Mesenchymal stem cell (in vitro differentiated cells and primary cell): ENCODE results near the gene GATM.

ENCODE experiments used
- DNase-seq: peaks from one replicate; pipeline ENCODE4 v3.0.0-alpha.2; 2013
- H2AFZ ChIP-seq: one replicate; pipeline ENCODE4 v1.6.1; 2013; ENCODE audit warnings: low read depth, mild to moderate bottlenecking, control low read depth, inconsistent platforms, low read length, moderate library complexity
- H2AK5ac ChIP-seq: 2 replicates; pipeline ENCODE4 v1.6.1; 2013; ENCODE audit warnings: low read length, moderate library complexity, mild to moderate bottlenecking, inconsistent platforms; ENCODE audit not compliant: severe bottlenecking
- H2BK120ac ChIP-seq: one replicate; pipeline ENCODE4 v1.6.1; 2013; ENCODE audit warnings: low read depth, mild to moderate bottlenecking, inconsistent platforms, low read length, moderate library complexity
- H2BK12ac ChIP-seq, 2 experiments: one replicate each; pipeline ENCODE4 v1.6.1; 2013; ENCODE audit warnings: inconsistent platforms in 2 of 2, low read length in 2 of 2, mild to moderate bottlenecking in 2 of 2, moderate library complexity in 2 of 2, control low read depth in 1 of 2
- H2BK15ac ChIP-seq: one replicate; pipeline ENCODE4 v1.6.1; 2013; ENCODE audit warnings: mild to moderate bottlenecking, low read depth, inconsistent platforms; ENCODE audit not compliant: poor library complexity, severe bottlenecking
- H2BK5ac ChIP-seq: 2 replicates; pipeline ENCODE4 v1.6.1; 2013; ENCODE audit warnings: low read depth, mild to moderate bottlenecking, low read length, control low read depth, inconsistent platforms; ENCODE audit not compliant: poor library complexity, severe bottlenecking
- H3K14ac ChIP-seq, 2 experiments: one replicate each; pipeline ENCODE4 v1.6.1; 2013; ENCODE audit warnings: inconsistent platforms in 2 of 2, low read length in 2 of 2, control low read depth in 1 of 2, mild to moderate bottlenecking in 1 of 2, moderate library complexity in 1 of 2
- H3K18ac ChIP-seq, 2 experiments: one replicate each; pipeline ENCODE4 v1.6.1; 2013; ENCODE audit warnings: inconsistent platforms in 2 of 2, low read length in 2 of 2, control low read depth in 1 of 2, low read depth in 1 of 2, mild to moderate bottlenecking in 1 of 2
- H3K23ac ChIP-seq, 2 experiments: one replicate each; pipeline ENCODE4 v1.6.1; 2013; ENCODE audit warnings: inconsistent platforms in 2 of 2, low read length in 2 of 2, mild to moderate bottlenecking in 2 of 2, moderate library complexity in 2 of 2, control low read depth in 1 of 2
- H3K27ac ChIP-seq: 2 replicates; pipeline ENCODE4 v1.5.1; 2013; ENCODE audit warnings: mild to moderate bottlenecking, moderate library complexity, low read length, control low read depth, inconsistent platforms; ENCODE audit not compliant: poor library complexity, severe bottlenecking
- H3K27me3 ChIP-seq, 2 experiments: 2 replicates each; pipeline versions ENCODE4 v1.6.1 to v1.7.0; 2013; ENCODE audit warnings: low read length in 2 of 2, mild to moderate bottlenecking in 2 of 2, moderate library complexity in 2 of 2, control low read depth in 1 of 2, inconsistent platforms in 1 of 2; ENCODE audit not compliant: control insufficient read depth in 1 of 2, insufficient read depth in 1 of 2
- H3K36me3 ChIP-seq, 2 experiments: 2 replicates each; pipeline versions ENCODE4 v1.6.1 to v1.7.0; 2013; ENCODE audit warnings: low read length in 2 of 2, control low read depth in 1 of 2, inconsistent platforms in 1 of 2, low read depth in 1 of 2, mild to moderate bottlenecking in 1 of 2; ENCODE audit not compliant: insufficient read depth in 2 of 2, control insufficient read depth in 1 of 2
- H3K4ac ChIP-seq, 2 experiments: one replicate each; pipeline ENCODE4 v1.6.1; 2013; ENCODE audit warnings: inconsistent platforms in 2 of 2, low read length in 2 of 2, mild to moderate bottlenecking in 2 of 2, moderate library complexity in 2 of 2, control low read depth in 1 of 2, low read depth in 1 of 2
- H3K4me1 ChIP-seq: 2 replicates; pipeline ENCODE4 v1.6.1; 2013; ENCODE audit warnings: low read depth, low read length, control low read depth; ENCODE audit not compliant: control insufficient read depth, insufficient read depth
- H3K4me2 ChIP-seq: 2 replicates; pipeline ENCODE4 v1.6.1; 2013; ENCODE audit warnings: low read length, mild to moderate bottlenecking, inconsistent platforms; ENCODE audit not compliant: poor library complexity, severe bottlenecking
- H3K4me3 ChIP-seq, 2 experiments: 2 replicates each; pipeline versions ENCODE4 v1.5.1 to v1.7.0; 2013; ENCODE audit warnings: low read length in 2 of 2, mild to moderate bottlenecking in 2 of 2, control low read depth in 1 of 2, low read depth in 1 of 2; ENCODE audit not compliant: insufficient read depth in 1 of 2
- H3K79me1 ChIP-seq: replicated peaks from 2 replicates; pipeline ENCODE4 v1.6.1; 2013; ENCODE audit warnings: mild to moderate bottlenecking, control low read depth, low read length, inconsistent platforms; ENCODE audit not compliant: poor library complexity, severe bottlenecking
- H3K9ac ChIP-seq: 2 replicates; pipeline ENCODE4 v1.7.0; 2013; ENCODE audit warnings: mild to moderate bottlenecking, low read length, moderate library complexity
- H3K9me3 ChIP-seq: 2 replicates; pipeline ENCODE4 v1.7.0; 2013; ENCODE audit warnings: mild to moderate bottlenecking, low read length; ENCODE audit not compliant: control insufficient read depth
- H4K8ac ChIP-seq: one replicate; pipeline ENCODE4 v1.6.1; 2013; ENCODE audit warnings: inconsistent platforms, mild to moderate bottlenecking, low read length, moderate library complexity
- H4K91ac ChIP-seq: one replicate; pipeline ENCODE4 v1.6.1; 2013; ENCODE audit warnings: mild to moderate bottlenecking, low read length, inconsistent platforms
- WGBS: methylation state at CpG from one replicate; pipeline ENCODE4 v1.1.7; 2013; ENCODE audit warnings: mixed read lengths; 5-methylcytosine and 5-hydroxymethylcytosine counted together

Gene GATM

GRCh38 chr15:45341790-45342189 is 36.6 kb downstream of the GATM start:
- Histone ChIP-seq H3K4me2 (no peak overlapping the region), H2BK120ac (no peak overlapping the region), H3K18ac (no peak overlapping the region), H4K8ac (no peak overlapping the region), H3K4ac (no peak overlapping the region), H2BK5ac (no peak overlapping the region), H3K14ac (no peak overlapping the region), H3K23ac (no peak overlapping the region), H2AK5ac (no peak overlapping the region), H3K27ac (no peak overlapping the region), H2BK15ac (no peak overlapping the region), H3K9me3 (no peaks in the 10 kb centered on the region), H3K79me1 (no peaks in the 10 kb centered on the region), H2AFZ (no peak overlapping the region), H3K27me3 (peaks cover 6 to 19% of the 10 kb centered on the region in 2 experiments), H4K91ac (no peak overlapping the region), H3K9ac (no peak overlapping the region), H3K4me1 (no peaks in the 10 kb centered on the region), H3K36me3 (no peaks in the 10 kb centered on the region), H3K4me3 (no peak overlapping the region), H2BK12ac (no peak overlapping the region)
- 85% methylated on average over 3 of the region's 4 CpGs for WGBS
- no peak for DNase-seq

- WGBS = no CpG with 5 or more reads among the region's 3 CpGs
- Histone ChIP-seq H2AK5ac (no peak overlapping the region), H4K91ac (no peak overlapping the region), H3K9ac (no peak overlapping the region), H2BK15ac (no peak overlapping the region), H2BK5ac (no peak overlapping the region), H3K18ac (no peak overlapping the region), H2BK120ac (no peak overlapping the region), H4K8ac (no peak overlapping the region), H3K9me3 (no peaks in the 10 kb centered on the region), H3K14ac (no peak overlapping the region), H3K4me2 (no peak overlapping the region), H3K79me1 (no peaks in the 10 kb centered on the region), H3K4me3 (no peak overlapping the region), H3K4ac (no peak overlapping the region), H3K27ac (no peak overlapping the region), H2AFZ (no peak overlapping the region), H3K27me3 (peaks cover 0 to 9% of the 10 kb centered on the region in 2 experiments), H3K36me3 (no peaks in the 10 kb centered on the region), H3K23ac (no peak overlapping the region), H3K4me1 (no peaks in the 10 kb centered on the region), H2BK12ac (no peak overlapping the region)
- DNase-seq = no peak
Measured at GRCh38 chr15:45340429-45340828, 37.9 kb downstream of the GATM start.

GRCh38 chr15:45338417-45338816 is 39.9 kb downstream of the GATM start:
- no peak for DNase-seq
- H3K4me2 ChIP-seq = no peak overlapping the region
- no peak overlapping the region for H3K4me3 ChIP-seq
- H2AK5ac ChIP-seq = no peak overlapping the region
- no peak overlapping the region for H3K23ac ChIP-seq
- H4K8ac ChIP-seq = no peak overlapping the region
- H3K36me3 ChIP-seq = no peaks in the 10 kb centered on the region
- H2BK120ac ChIP-seq = no peak overlapping the region
- H4K91ac ChIP-seq = no peak overlapping the region
- H2BK12ac ChIP-seq = no peak overlapping the region
- H2AFZ ChIP-seq = no peak overlapping the region
- H2BK5ac ChIP-seq = no peak overlapping the region
- H3K79me1 ChIP-seq = no peaks in the 10 kb centered on the region
- H3K27ac ChIP-seq = no peak overlapping the region
- H3K18ac ChIP-seq = no peak overlapping the region
- no peak overlapping the region for H3K4ac ChIP-seq
- no peak overlapping the region for H2BK15ac ChIP-seq
- H3K4me1 ChIP-seq = no peaks in the 10 kb centered on the region
- no peak overlapping the region for H3K9ac ChIP-seq
- no peaks in the 10 kb centered on the region for H3K9me3 ChIP-seq
- no peak overlapping the region for H3K14ac ChIP-seq
- 87% methylated on average over 2 of the region's 3 CpGs for WGBS
- H3K27me3 ChIP-seq = peaks cover 0 to 9% of the 10 kb centered on the region in 2 experiments

GRCh38 chr15:45337224-45337623 is 41.1 kb downstream of the GATM start:
- no CpG with 5 or more reads among the region's 1 CpG for WGBS
- no peak overlapping the region for H2AFZ ChIP-seq
- H4K91ac ChIP-seq = no peak overlapping the region
- H3K4ac ChIP-seq = no peak overlapping the region
- no peaks in the 10 kb centered on the region for H3K79me1 ChIP-seq
- no peak overlapping the region for H2BK120ac ChIP-seq
- no peak overlapping the region for H3K18ac ChIP-seq
- no peak overlapping the region for H3K14ac ChIP-seq
- no peak overlapping the region for H3K4me3 ChIP-seq
- peaks cover 0 to 10% of the 10 kb centered on the region in 2 experiments for H3K27me3 ChIP-seq
- no peak overlapping the region for H4K8ac ChIP-seq
- H3K36me3 ChIP-seq = no peaks in the 10 kb centered on the region
- no peak overlapping the region for H3K23ac ChIP-seq
- no peak overlapping the region for H3K9ac ChIP-seq
- H3K27ac ChIP-seq = no peak overlapping the region
- no peak for DNase-seq
- H2BK5ac ChIP-seq = no peak overlapping the region
- no peak overlapping the region for H2BK15ac ChIP-seq
- no peaks in the 10 kb centered on the region for H3K9me3 ChIP-seq
- H2BK12ac ChIP-seq = no peak overlapping the region
- no peak overlapping the region for H2AK5ac ChIP-seq
- H3K4me2 ChIP-seq = no peak overlapping the region
- H3K4me1 ChIP-seq = no peaks in the 10 kb centered on the region
